Vagina (tissue), 2 donors: ENCODE data around the gene TNFRSF19. TPM values are rescaled to one million over a fixed set of nuclear protein-coding genes. Genes with fewer than 3 reads are reported as not detected.

ENCODE experiments used
- DNase-seq, 2 donors: peaks; one replicate each; pipeline ENCODE4 v3.0.0-alpha.2; 2017; ENCODE audit errors: extremely low spot score in 2 of 2
- H3K27ac ChIP-seq: fragments of 200-600 bp; sonication (generic); one replicate; pipeline ENCODE4 v1.5.1; 2019
- H3K27me3 ChIP-seq: fragments of 200-600 bp; sonication (generic); one replicate; pipeline ENCODE4 v1.5.1; 2019
- H3K36me3 ChIP-seq, 2 donors: fragments of 200-600 bp; sonication (generic); one replicate each; pipeline ENCODE4 v1.5.1; 2017 to 2019
- H3K4me1 ChIP-seq: fragments of 200-600 bp; sonication (generic); one replicate; pipeline ENCODE4 v1.5.1; 2019
- H3K4me3 ChIP-seq, 2 donors: fragments of 200-600 bp; sonication (generic); 1 replicate in 1 of 2; 2 replicates in 1 of 2; pipeline ENCODE4 v1.5.1; 2016 to 2019
- H3K9me3 ChIP-seq: fragments of 200-600 bp; sonication (generic); one replicate; pipeline ENCODE4 v1.5.1; 2019
- CTCF ChIP-seq, 3 experiments: fragments of 450-650 bp in 2 of 3; fragments of 200-600 bp in 1 of 3; sonication (generic) in 1 of 3; IDR thresholded peaks; one replicate each; pipeline ENCODE4 v1.5.1; 2017 to 2019; ENCODE audit warnings: antibody characterized with exemption in 3 of 3, mild to moderate bottlenecking in 2 of 3, moderate library complexity in 2 of 3
- POLR2A ChIP-seq, 2 donors: fragments of 450-650 bp; IDR thresholded peaks; one replicate each; pipeline ENCODE4 v1.6.1; 2017; ENCODE audit warnings: antibody characterized with exemption in 2 of 2, mild to moderate bottlenecking in 2 of 2, moderate library complexity in 2 of 2
- POLR2AphosphoS5 ChIP-seq, 2 donors: sonication (generic); formaldehyde crosslinking; IDR thresholded peaks; one replicate each; pipeline ENCODE4 v1.9.0; 2017; ENCODE audit warnings: antibody characterized with exemption in 2 of 2, mild to moderate bottlenecking in 2 of 2, low read depth in 1 of 2; ENCODE audit not compliant: insufficient read depth in 1 of 2
- intact Hi-C: fragments of 100-400 bp; cut with DNase I; formaldehyde crosslinking; loops from one replicate; pipeline ENCODE4 v1.15.1; 2023
- total RNA-seq: library from RNA; depleted of rRNA; stranded (reverse); fragments of >200 nt; gene quantifications from one replicate; pipeline ENCODE4 v1.2.3, GENCODE V29; 2016

TNFRSF19 gene
- total RNA-seq, 1 donor from 2014 or later = 10.3 TPM

- DNase-seq = no peak
- intact Hi-C loops = no loop called here
- TF ChIP-seq CTCF (IDR thresholded peaks at IDR 0.05) = no peak
- no peak for TF ChIP-seq POLR2AphosphoS5 (IDR thresholded peaks at IDR 0.05; ENCODE audit: insufficient read depth in 1 of 2, low read depth in 1 of 2)
- no peak for TF ChIP-seq POLR2A (IDR thresholded peaks at IDR 0.05)
- Histone ChIP-seq H3K27me3 (no peaks in the 10 kb centered on the region), H3K4me1 (no peaks in the 10 kb centered on the region), H3K9me3 (no peaks in the 10 kb centered on the region), H3K27ac (no peak overlapping the region), H3K36me3 (no peaks in the 10 kb centered on the region), H3K4me3 (no peak overlapping the region)
Observed at GRCh38 chr13:23619068-23619855, 49.0 kb downstream of the TNFRSF19 start.

DNA sequence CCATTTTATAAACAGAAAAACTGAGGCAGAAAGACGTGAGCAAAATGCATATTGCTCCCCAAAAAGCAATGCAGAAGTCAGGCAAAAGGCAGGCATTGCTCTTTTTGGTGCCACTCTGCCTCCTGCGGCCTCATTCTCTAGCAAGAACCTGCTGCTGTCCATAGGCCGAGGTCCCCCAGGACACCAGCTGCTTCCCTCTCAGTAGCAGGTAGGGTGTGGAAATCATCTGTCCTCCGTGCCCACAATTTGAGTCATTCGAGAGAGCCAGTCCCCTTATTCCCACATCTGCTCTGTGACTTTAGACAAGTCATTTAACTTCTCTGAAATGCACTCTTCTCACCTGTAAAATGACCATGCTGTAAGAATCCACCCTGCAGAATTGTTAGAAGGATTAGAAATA is 50.0 kb downstream of the TNFRSF19 start:
- H3K36me3 ChIP-seq = no peaks in the 10 kb centered on the region
- no peaks in the 10 kb centered on the region for H3K4me1 ChIP-seq
- intact Hi-C loops = no loop called here
- H3K27ac ChIP-seq = no peak overlapping the region
- H3K4me3 ChIP-seq = no peak overlapping the region
- DNase-seq = no peak
- no peaks in the 10 kb centered on the region for H3K9me3 ChIP-seq
- TF ChIP-seq POLR2AphosphoS5 (IDR thresholded peaks at IDR 0.05; ENCODE audit: insufficient read depth in 1 of 2, low read depth in 1 of 2) (no peak), CTCF (IDR thresholded peaks at IDR 0.05) (no peak)
- H3K27me3 ChIP-seq = no peaks in the 10 kb centered on the region

DNA sequence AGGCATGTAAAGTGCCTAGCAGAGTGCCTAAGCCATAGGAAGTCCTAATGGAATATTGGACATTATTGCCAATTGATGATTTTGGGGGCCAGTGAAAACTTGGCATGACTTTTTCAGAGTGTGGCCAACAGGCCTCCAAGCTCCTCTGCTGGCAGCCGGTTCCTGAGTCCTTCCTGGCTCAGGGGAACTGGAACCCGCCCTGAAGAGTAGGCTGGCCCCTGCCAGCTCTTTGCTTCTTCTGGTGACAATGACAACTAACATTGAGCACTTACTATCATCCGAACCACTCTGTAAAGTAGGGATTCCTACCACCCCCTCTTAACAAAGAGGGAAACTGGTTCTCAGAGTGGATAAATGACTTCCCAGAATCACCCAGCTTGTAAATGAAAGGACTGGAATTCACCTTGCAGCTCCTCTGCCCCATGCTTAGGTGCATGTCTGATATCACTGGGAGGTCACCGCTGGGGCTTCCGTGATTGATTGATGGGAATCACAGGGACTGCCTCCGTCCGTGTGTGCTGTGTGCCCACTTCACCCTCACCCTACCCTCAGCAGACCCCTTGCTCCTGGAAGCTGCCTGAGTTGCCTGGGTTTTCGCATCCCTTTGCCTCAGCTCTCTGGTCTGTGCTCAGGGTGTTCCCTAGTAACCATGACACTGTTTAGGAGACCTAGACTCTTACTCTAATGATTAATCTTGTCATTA is 50.6 kb downstream of the TNFRSF19 start:
- no peaks in the 10 kb centered on the region for H3K9me3 ChIP-seq
- TF ChIP-seq CTCF (IDR thresholded peaks at IDR 0.05) (no peak), POLR2A (IDR thresholded peaks at IDR 0.05) (no peak), POLR2AphosphoS5 (IDR thresholded peaks at IDR 0.05; ENCODE audit: insufficient read depth in 1 of 2, low read depth in 1 of 2) (no peak)
- DNase-seq = no peak
- H3K27ac ChIP-seq = no peak overlapping the region
- no peaks in the 10 kb centered on the region for H3K4me1 ChIP-seq
- H3K4me3 ChIP-seq = no peak overlapping the region
- H3K27me3 ChIP-seq = no peaks in the 10 kb centered on the region
- intact Hi-C loops = no loop called here
- H3K36me3 ChIP-seq = no peaks in the 10 kb centered on the region

- Histone ChIP-seq H3K9me3 (no peaks in the 10 kb centered on the region), H3K27ac (no peak overlapping the region), H3K4me1 (no peaks in the 10 kb centered on the region), H3K27me3 (no peaks in the 10 kb centered on the region), H3K36me3 (no peaks in the 10 kb centered on the region), H3K4me3 (no peak overlapping the region)
- no peak for DNase-seq
- TF ChIP-seq CTCF (IDR thresholded peaks at IDR 0.05) (no peak), POLR2A (IDR thresholded peaks at IDR 0.05) (no peak), POLR2AphosphoS5 (IDR thresholded peaks at IDR 0.05; ENCODE audit: insufficient read depth in 1 of 2, low read depth in 1 of 2) (no peak)
- intact Hi-C loops = no loop called here
Observed at GRCh38 chr13:23621316-23621645, 51.1 kb downstream of the TNFRSF19 start.

DNA sequence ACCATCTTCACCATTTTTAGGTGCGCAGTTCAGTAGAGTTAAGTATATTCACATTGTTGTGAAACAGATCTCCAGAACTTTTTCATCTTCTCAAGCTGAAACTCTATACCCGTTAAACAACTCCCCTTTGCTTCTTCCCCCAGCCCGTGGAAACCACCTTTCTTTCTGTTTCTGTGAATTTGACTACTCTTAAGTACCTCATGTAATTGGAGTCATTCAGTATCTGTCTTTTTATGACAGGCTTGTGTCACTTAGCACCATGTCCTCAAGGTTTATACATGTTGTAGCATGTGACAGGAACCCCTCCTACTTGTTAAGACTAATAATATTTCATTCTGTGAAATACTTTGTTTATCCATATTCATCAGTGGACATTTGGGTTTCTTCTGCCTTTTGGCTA is 52.8 kb downstream of the TNFRSF19 start:
- H3K36me3 ChIP-seq = peaks cover 0 to 10% of the 10 kb centered on the region in 2 donors
- TF ChIP-seq POLR2AphosphoS5 (IDR thresholded peaks at IDR 0.05; ENCODE audit: insufficient read depth in 1 of 2, low read depth in 1 of 2) (no peak), POLR2A (IDR thresholded peaks at IDR 0.05) (no peak), CTCF (IDR thresholded peaks at IDR 0.05) (no peak)
- H3K27me3 ChIP-seq = no peaks in the 10 kb centered on the region
- H3K9me3 ChIP-seq = no peaks in the 10 kb centered on the region
- no peak for DNase-seq
- H3K27ac ChIP-seq = no peak overlapping the region
- no peaks in the 10 kb centered on the region for H3K4me1 ChIP-seq
- H3K4me3 ChIP-seq = no peak overlapping the region
- intact Hi-C loops = no loop called here
